WERI-Rb-1 (cell line): ENCODE data around the gene EXOC1.
A peak's percentile ranks its signal among the peaks of the same experiment; 100 is the strongest.

Experiments
- DNase-seq: peaks from one replicate; pipeline ENCODE4 v3.0.0-alpha.2; 2020
- H3K27ac ChIP-seq: fragments of 250-450 bp; sonication (Bioruptor Pico); 2 replicates; pipeline ENCODE4 v1.5.1; 2020; ENCODE audit warnings: mild to moderate bottlenecking, moderate library complexity
- H3K27me3 ChIP-seq: fragments of 250-450 bp; sonication (Bioruptor Pico); 2 replicates; pipeline ENCODE4 v1.5.1; 2021; ENCODE audit warnings: mild to moderate bottlenecking, low read depth, moderate library complexity; ENCODE audit not compliant: insufficient read depth, severe bottlenecking
- H3K36me3 ChIP-seq: fragments of 250-450 bp; sonication (Bioruptor Pico); 2 replicates; pipeline ENCODE4 v1.5.1; 2020; ENCODE audit warnings: mild to moderate bottlenecking, moderate library complexity
- H3K4me3 ChIP-seq: 2 replicates; pipeline ENCODE4 v1.5.1; 2011; ENCODE audit warnings: low read depth, mild to moderate bottlenecking, control low read depth, low read length
- H3K9me3 ChIP-seq: fragments of 250-450 bp; sonication (Bioruptor Pico); 2 replicates; pipeline ENCODE4 v1.5.1; 2021; ENCODE audit warnings: mild to moderate bottlenecking, moderate library complexity; ENCODE audit not compliant: severe bottlenecking
- CTCF ChIP-seq: IDR thresholded peaks from 2 replicates; pipeline ENCODE4 v1.5.1; 2011; ENCODE audit warnings: low read depth, mild to moderate bottlenecking, control low read depth, inconsistent platforms, low read length

Gene EXOC1

GRCh38 chr4:55853484-55854046 is at the start of gene EXOC1:
Gene EXOC1 (plus strand): TSS chr4:55853648. CDS start chr4:55858324, 4,676 bp downstream.
- Histone ChIP-seq H3K36me3 (0 out of 2 replicates have a peak, but pooled peaks cover 2% of the 10 kb centered on the region), H3K27ac (peak within 1 kb of the TSS; percentile 40; the same call in 1 of the 2 replicates), H3K4me3 (peak within 1 kb of the TSS; percentile 100), H3K9me3 (no peaks in the 10 kb centered on the region), H3K27me3 (no peaks in the 10 kb centered on the region)
- no peak for TF ChIP-seq CTCF
- peak; percentile 97 for DNase-seq

DNA sequence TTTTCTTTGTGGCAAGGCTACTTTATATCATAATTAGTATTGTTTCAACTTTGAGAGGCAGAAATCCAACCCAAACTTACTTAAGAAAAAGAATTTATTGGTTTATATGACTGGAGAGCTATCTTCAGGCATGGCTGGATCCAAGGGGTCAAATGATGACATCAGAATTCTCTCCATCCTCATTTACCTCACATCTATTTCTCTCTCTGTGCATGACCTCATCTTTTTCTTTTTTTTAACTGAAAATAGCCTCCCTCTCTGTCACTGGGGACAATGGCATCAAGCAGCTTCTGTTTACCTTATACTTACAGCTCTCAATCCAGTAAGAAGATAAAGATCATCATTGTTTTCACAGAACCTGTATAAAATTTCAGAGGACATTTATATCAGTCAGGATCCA is 45.9 kb upstream of the EXOC1 start:
- H3K36me3 ChIP-seq = no peaks in the 10 kb centered on the region
- DNase-seq = no peak
- TF ChIP-seq CTCF = no peak
- H3K27me3 ChIP-seq = no peaks in the 10 kb centered on the region
- H3K27ac ChIP-seq = no peak overlapping the region
- H3K9me3 ChIP-seq = no peaks in the 10 kb centered on the region
- H3K4me3 ChIP-seq = no peak overlapping the region

DNA sequence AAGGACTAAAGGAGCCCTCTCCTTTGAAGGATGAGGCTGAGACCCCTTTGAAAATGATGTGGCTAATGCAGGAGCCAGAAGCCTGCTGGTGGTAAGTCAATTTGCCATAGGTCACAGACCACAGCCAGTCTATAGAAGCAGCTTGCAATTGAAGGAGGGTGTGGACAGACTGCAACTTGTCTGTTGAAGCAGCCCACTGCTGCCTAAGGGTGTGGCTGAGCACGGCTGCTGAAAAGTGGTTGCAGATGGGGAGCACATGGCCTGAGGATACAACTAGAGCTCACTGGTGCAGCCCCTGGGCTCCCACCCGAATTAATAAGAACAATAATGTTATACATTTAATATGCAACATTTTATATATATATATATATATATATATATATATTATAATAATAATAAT is 45.3 kb upstream of the EXOC1 start:
- Histone ChIP-seq H3K9me3 (no peaks in the 10 kb centered on the region), H3K27ac (no peak overlapping the region), H3K36me3 (no peaks in the 10 kb centered on the region), H3K4me3 (no peak overlapping the region), H3K27me3 (no peaks in the 10 kb centered on the region)
- TF ChIP-seq CTCF = no peak
- no peak for DNase-seq

- H3K9me3 ChIP-seq = no peaks in the 10 kb centered on the region
- no peaks in the 10 kb centered on the region for H3K27me3 ChIP-seq
- no peak overlapping the region for H3K27ac ChIP-seq
- no peak for DNase-seq
- TF ChIP-seq CTCF = no peak
- no peaks in the 10 kb centered on the region for H3K36me3 ChIP-seq
- no peak overlapping the region for H3K4me3 ChIP-seq
Observed at GRCh38 chr4:55808632-55809031, 44.8 kb upstream of the EXOC1 start.

DNA sequence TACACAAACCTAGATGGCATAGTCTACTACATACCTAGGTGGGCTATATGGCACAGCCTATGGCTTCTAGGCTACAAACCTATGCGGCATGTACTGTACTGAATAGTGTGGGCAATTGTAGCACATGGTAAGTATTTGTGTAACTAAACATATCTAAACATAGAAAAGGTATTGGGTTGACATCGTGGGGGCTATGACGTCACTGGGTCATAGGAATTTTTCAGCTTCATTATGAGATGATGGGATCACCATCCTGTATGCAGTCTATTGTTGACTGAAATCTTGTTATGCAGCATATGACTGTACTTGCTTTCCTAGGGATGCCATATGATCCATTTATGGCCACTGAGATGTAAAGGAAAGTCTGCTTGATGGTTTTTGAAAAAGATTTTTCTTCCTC is 35.8 kb upstream of the EXOC1 start:
- Histone ChIP-seq H3K27ac (no peak overlapping the region), H3K36me3 (no peaks in the 10 kb centered on the region), H3K4me3 (no peak overlapping the region), H3K27me3 (no peaks in the 10 kb centered on the region), H3K9me3 (no peaks in the 10 kb centered on the region)
- DNase-seq = no peak
- no peak for TF ChIP-seq CTCF

- Histone ChIP-seq H3K27ac (no peak within 1 kb of the TSS), H3K27me3 (no peaks in the 10 kb centered on the region), H3K4me3 (no peak within 1 kb of the TSS), H3K9me3 (no peaks in the 10 kb centered on the region), H3K36me3 (no peaks in the 10 kb centered on the region)
- no peak for DNase-seq
- TF ChIP-seq CTCF = no peak
Observed at GRCh38 chr4:55819634-55820033, 33.8 kb upstream of the EXOC1 start, which contains the start of gene EXOC1L. Gene EXOC1L (plus strand): TSS chr4:55819790. CDS start chr4:55820027, 237 bp downstream.
